Natural killer cell (primary cell): ENCODE measurements around the gene KCNN1. TPM values are rescaled to one million over a fixed set of nuclear protein-coding genes. Genes with fewer than 3 reads are reported as not detected.

Experiments
- ATAC-seq, 3 donors: fragments of 150-1000 bp in 2 of 3; fragments of 200-7000 bp in 1 of 3; cut with Tn5 transposase; 1 replicate in 1 of 3; 2 replicates in 2 of 3; pipeline ENCODE4 v1.10.0; 2021; ENCODE audit warnings: mild to moderate bottlenecking in 2 of 3, moderate library complexity in 2 of 3
- DNase-seq, 2 donors: peaks; one replicate each; pipeline versions ENCODE4 v3.0.0 to v3.0.0-alpha.2; 2013 to 2021; ENCODE audit warnings: mixed read lengths in 1 of 2
- H3K27ac ChIP-seq: one replicate; pipeline ENCODE4 v1.5.1; 2013; ENCODE audit warnings: mild to moderate bottlenecking, low read length
- H3K27me3 ChIP-seq: one replicate; pipeline ENCODE4 v1.6.1; 2013; ENCODE audit warnings: low read length; ENCODE audit not compliant: control insufficient read depth, insufficient read depth
- H3K36me3 ChIP-seq: one replicate; pipeline ENCODE4 v1.6.1; 2013; ENCODE audit warnings: low read length; ENCODE audit not compliant: control insufficient read depth, insufficient read depth
- H3K4me1 ChIP-seq: one replicate; pipeline ENCODE4 v1.6.1; 2013; ENCODE audit warnings: low read length; ENCODE audit not compliant: control insufficient read depth, insufficient read depth
- H3K4me3 ChIP-seq: one replicate; pipeline ENCODE4 v1.5.1; 2013; ENCODE audit warnings: low read length
- H3K9me3 ChIP-seq: one replicate; pipeline ENCODE4 v1.6.1; 2013; ENCODE audit warnings: low read length; ENCODE audit not compliant: control insufficient read depth, insufficient read depth
- H3K27ac Mint-ChIP-seq, 2 donors: one replicate each; pipeline ENCODE4 v1.8.0; 2022; ENCODE audit warnings: mild to moderate bottlenecking in 2 of 2, mixed read lengths in 2 of 2, moderate library complexity in 1 of 2
- H3K27me3 Mint-ChIP-seq, 2 donors: one replicate each; pipeline ENCODE4 v1.8.0; 2022; ENCODE audit warnings: low read depth in 2 of 2, mixed read lengths in 2 of 2
- H3K36me3 Mint-ChIP-seq: one replicate; pipeline ENCODE4 v1.8.0; 2022; ENCODE audit warnings: mixed read lengths
- H3K4me1 Mint-ChIP-seq, 2 donors: one replicate each; pipeline ENCODE4 v1.8.0; 2022; ENCODE audit warnings: mixed read lengths in 2 of 2
- H3K4me3 Mint-ChIP-seq: one replicate; pipeline ENCODE4 v1.8.0; 2022; ENCODE audit warnings: mild to moderate bottlenecking, moderate library complexity, mixed read lengths
- H3K9me3 Mint-ChIP-seq, 2 donors: one replicate each; pipeline ENCODE4 v1.8.0; 2022; ENCODE audit warnings: mixed read lengths in 2 of 2
- CTCF ChIP-seq: fragments of 200-600 bp; IDR thresholded peaks from one replicate; pipeline ENCODE4 v1.8.0; 2022; ENCODE audit warnings: antibody characterized with exemption
- WGBS: methylation state at CpG from one replicate; pipeline ENCODE4 v1.1.7; 2013; ENCODE audit warnings: missing lambda C conversion rate; ENCODE audit not compliant: insufficient coverage; 5-methylcytosine and 5-hydroxymethylcytosine counted together
- intact Hi-C: fragments of 100-400 bp; cut with micrococcal nuclease; formaldehyde crosslinking; loops from one replicate; pipeline ENCODE4 v1.14.2; 2022
- total RNA-seq, 4 donors: library from RNA; stranded (reverse); fragments of 120-200 nt in 1 of 4; gene quantifications; one replicate each; pipeline versions ENCODE4 v1.2.3 to v1.2.4, GENCODE V29; 2013 to 2022

The KCNN1 gene
- total RNA-seq, 3 donors from 2014 or later (not counting 1 experiment from before 2014, with no cell fraction given), result not detected

GRCh38 chr19:17972230-17972629 lies 5.3 kb downstream of the KCNN1 start:
- ATAC-seq (no peak), DNase-seq (no peak)
- no peaks in the 10 kb centered on the region for H3K36me3 ChIP-seq
- H3K27me3 ChIP-seq, result peaks cover 5% of the 10 kb centered on the region
- no peak overlapping the region for H3K4me3 ChIP-seq
- intact Hi-C loops, result no loop called here
- no peaks in the 10 kb centered on the region for H3K36me3 Mint-ChIP-seq
- H3K4me1 ChIP-seq, result peaks cover 2% of the 10 kb centered on the region
- no peaks in the 10 kb centered on the region for H3K9me3 Mint-ChIP-seq
- no peaks in the 10 kb centered on the region for H3K9me3 ChIP-seq
- 74% methylated on average over 1 of the region's 1 CpG for WGBS
- H3K27me3 Mint-ChIP-seq, result peaks cover 5 to 8% of the 10 kb centered on the region in 2 donors
- H3K4me3 Mint-ChIP-seq, result no peak overlapping the region
- no peak overlapping the region for H3K27ac ChIP-seq
- TF ChIP-seq CTCF, result no peak
- no peak overlapping the region for H3K27ac Mint-ChIP-seq
- no peaks in the 10 kb centered on the region for H3K4me1 Mint-ChIP-seq

DNA sequence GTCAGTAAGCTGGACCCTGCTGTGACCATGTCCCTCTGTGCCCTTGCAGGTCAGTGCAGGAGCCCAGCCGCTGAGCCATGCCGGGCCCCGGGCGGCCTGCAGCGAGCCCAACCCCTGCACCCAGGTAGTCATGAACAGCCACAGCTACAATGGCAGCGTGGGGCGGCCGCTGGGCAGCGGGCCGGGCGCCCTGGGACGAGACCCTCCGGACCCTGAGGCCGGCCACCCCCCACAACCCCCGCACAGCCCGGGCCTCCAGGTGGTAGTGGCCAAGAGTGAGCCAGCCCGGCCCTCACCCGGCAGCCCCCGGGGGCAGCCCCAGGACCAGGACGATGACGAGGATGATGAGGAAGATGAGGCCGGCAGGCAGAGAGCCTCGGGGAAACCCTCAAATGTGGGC lies 6.9 kb downstream of the KCNN1 start:
- H3K4me1 Mint-ChIP-seq, result no peaks in the 10 kb centered on the region
- WGBS, result 95% methylated on average over 23 of the region's 23 CpGs
- no peak overlapping the region for H3K27ac ChIP-seq
- no peaks in the 10 kb centered on the region for H3K4me1 ChIP-seq
- H3K4me3 ChIP-seq, result no peak overlapping the region
- H3K27me3 Mint-ChIP-seq, result peaks cover 0 to 2% of the 10 kb centered on the region in 2 donors
- intact Hi-C loops, result no loop called here
- no peak overlapping the region for H3K27ac Mint-ChIP-seq
- no peaks in the 10 kb centered on the region for H3K36me3 Mint-ChIP-seq
- H3K36me3 ChIP-seq, result no peaks in the 10 kb centered on the region
- no peaks in the 10 kb centered on the region for H3K9me3 ChIP-seq
- no peak for ATAC-seq
- no peaks in the 10 kb centered on the region for H3K27me3 ChIP-seq
- no peak for TF ChIP-seq CTCF
- no peaks in the 10 kb centered on the region for H3K9me3 Mint-ChIP-seq
- no peak overlapping the region for H3K4me3 Mint-ChIP-seq
- no peak for DNase-seq

DNA sequence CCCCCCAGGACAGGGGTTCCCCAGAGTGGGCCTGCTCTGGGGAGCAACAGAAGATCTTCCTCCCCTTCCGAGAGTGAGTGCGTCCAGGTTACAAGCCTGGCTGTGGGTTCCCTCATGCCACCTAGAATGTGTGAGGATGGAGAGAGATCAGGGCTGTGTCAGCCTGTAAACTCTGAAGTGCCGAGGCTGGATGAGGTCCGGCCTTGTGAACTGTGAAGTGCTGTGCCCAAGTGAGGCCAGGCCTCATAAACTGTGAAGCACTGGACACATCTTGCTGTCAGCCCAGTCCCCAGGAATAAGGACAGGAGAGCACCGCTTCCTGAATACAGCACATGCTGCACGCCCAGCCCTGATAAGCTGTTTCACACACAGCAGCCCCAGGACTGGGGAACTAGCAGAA lies 7.6 kb downstream of the KCNN1 start:
- Histone ChIP-seq H3K4me1 (peaks cover 2% of the 10 kb centered on the region), H3K27ac (no peak overlapping the region), H3K4me3 (no peak overlapping the region), H3K27me3 (no peaks in the 10 kb centered on the region), H3K36me3 (no peaks in the 10 kb centered on the region), H3K9me3 (no peaks in the 10 kb centered on the region)
- intact Hi-C loops, result no loop called here
- Mint-ChIP-seq H3K27me3 (peaks cover 0 to 2% of the 10 kb centered on the region in 2 donors), H3K9me3 (no peaks in the 10 kb centered on the region), H3K4me3 (no peak overlapping the region), H3K27ac (no peak overlapping the region), H3K36me3 (no peaks in the 10 kb centered on the region), H3K4me1 (no peaks in the 10 kb centered on the region)
- ATAC-seq (peak in 1 of 3 donors; percentile 12), DNase-seq (no peak)
- TF ChIP-seq CTCF, result no peak
- WGBS, result 82% methylated on average over 6 of the region's 6 CpGs

GRCh38 chr19:17975032-17975431 lies 8.1 kb downstream of the KCNN1 start:
- H3K36me3 Mint-ChIP-seq, result no peaks in the 10 kb centered on the region
- H3K36me3 ChIP-seq, result no peaks in the 10 kb centered on the region
- WGBS, result 90% methylated on average over 8 of the region's 8 CpGs
- no peak overlapping the region for H3K4me3 ChIP-seq
- no peak overlapping the region for H3K4me3 Mint-ChIP-seq
- H3K27me3 ChIP-seq, result no peaks in the 10 kb centered on the region
- DNase-seq (no peak), ATAC-seq (no peak)
- no peak overlapping the region for H3K27ac Mint-ChIP-seq
- intact Hi-C loops, result no loop called here
- peaks cover 5% of the 10 kb centered on the region for H3K4me1 ChIP-seq
- no peak overlapping the region for H3K27ac ChIP-seq
- peaks cover 0 to 2% of the 10 kb centered on the region in 2 donors for H3K27me3 Mint-ChIP-seq
- no peaks in the 10 kb centered on the region for H3K4me1 Mint-ChIP-seq
- H3K9me3 Mint-ChIP-seq, result no peaks in the 10 kb centered on the region
- H3K9me3 ChIP-seq, result no peaks in the 10 kb centered on the region
- TF ChIP-seq CTCF, result no peak
